HepG2 (cell line): ENCODE measurements around the gene SBK3. TPM values are rescaled to one million over a fixed set of nuclear protein-coding genes. Genes with fewer than 3 reads are reported as not detected.

Source experiments
- ATAC-seq: fragments of 200-7000 bp; cut with Tn5 transposase; 3 replicates; pipeline ENCODE4 v1.9.1; 2020; ENCODE audit warnings: mild to moderate bottlenecking, moderate library complexity
- BruUV-seq: library from RNA; stranded (reverse); fragments of 400-500 nt; replicated peaks from 2 replicates; lab custom pipeline; 2021; lab: Mats Ljungman, UMichigan
- CTCF ChIA-PET: fragments of 300-600 bp; formaldehyde crosslinking; extraction: SDS; loops from one replicate; lab custom pipeline; 2021; ENCODE audit warnings: low total read pairs, inconsistent platforms, low intra/inter-chr PET ratio; lab: Yijun Ruan, JAX
- POLR2A ChIA-PET: fragments of 350-600 bp; sonication (Branson Sonifier 250); formaldehyde crosslinking; loops from one replicate; lab custom pipeline; 2020; ENCODE audit warnings: antibody characterized with exemption, inconsistent platforms; lab: Yijun Ruan, JAX
- DNase-seq: peaks from one replicate; pipeline ENCODE4 v3.0.0-alpha.2; 2015; ENCODE audit warnings: low spot score
- FAIRE-seq: peaks from 3 replicates; lab custom pipeline; 2011; peaks lifted over from hg19 to GRCh38; lab: Jason Lieb, UNC
- H2AFZ ChIP-seq: one replicate; pipeline ENCODE4 v1.6.1; 2011; ENCODE audit warnings: low read length, inconsistent platforms
- H3K27ac ChIP-seq: fragments of 300-600 bp; 3 replicates; pipeline ENCODE4 v1.8.0; 2011; ENCODE audit warnings: mixed run types, mild to moderate bottlenecking, mixed read lengths, low read length, inconsistent platforms; ENCODE audit not compliant: insufficient read depth; ENCODE audit errors: extremely low read length
- H3K27me3 ChIP-seq, 2 experiments: fragments of 200-600 bp in 1 of 2; 2 replicates in 1 of 2; 3 replicates in 1 of 2; pipeline versions ENCODE4 v1.6.0 to v1.8.0; 2011; ENCODE audit warnings: low read length in 2 of 2, mild to moderate bottlenecking in 2 of 2, moderate library complexity in 2 of 2, inconsistent platforms in 1 of 2; ENCODE audit not compliant: insufficient read depth in 2 of 2, control insufficient read depth in 1 of 2
- H3K36me3 ChIP-seq, 2 experiments: fragments of 200-600 bp in 1 of 2; replicated peaks in 1 of 2; 2 replicates in 1 of 2; 3 replicates in 1 of 2; pipeline versions ENCODE4 v1.5.1 to v1.8.0; 2011; ENCODE audit warnings: low read length in 2 of 2, inconsistent platforms in 1 of 2; ENCODE audit not compliant: insufficient read depth in 2 of 2, control insufficient read depth in 1 of 2
- H3K4me1 ChIP-seq: 2 replicates; pipeline ENCODE4 v1.5.1; 2012; ENCODE audit warnings: low read length, inconsistent platforms; ENCODE audit not compliant: insufficient read depth
- H3K4me2 ChIP-seq: 2 replicates; pipeline ENCODE4 v1.6.0; 2011; ENCODE audit warnings: low read depth, low read length, inconsistent platforms
- H3K4me3 ChIP-seq, 3 experiments: fragments of 200-600 bp in 1 of 3; sonication (generic), shearing (Covaris generic) in 1 of 3; replicated peaks in 1 of 3; 2 replicates each; pipeline ENCODE4 v1.5.1; 2011 to 2016; ENCODE audit warnings: low read length in 3 of 3, inconsistent platforms in 2 of 3, low read depth in 2 of 3, mild to moderate bottlenecking in 2 of 3, control low read depth in 1 of 3, mixed read lengths in 1 of 3; ENCODE audit not compliant: insufficient read depth in 1 of 3
- H3K79me2 ChIP-seq: one replicate; pipeline ENCODE4 v1.6.1; 2011; ENCODE audit warnings: low read length, inconsistent platforms; ENCODE audit not compliant: insufficient read depth
- H3K9ac ChIP-seq: 2 replicates; pipeline ENCODE4 v1.6.0; 2011; ENCODE audit warnings: mild to moderate bottlenecking, low read depth, low read length, inconsistent platforms; ENCODE audit not compliant: insufficient read depth
- H3K9me3 ChIP-seq: 2 replicates; pipeline ENCODE4 v1.5.1; 2012; ENCODE audit warnings: mild to moderate bottlenecking, low read length
- H4K20me1 ChIP-seq: 2 replicates; pipeline ENCODE4 v1.6.0; 2011; ENCODE audit warnings: inconsistent platforms, mild to moderate bottlenecking, low read length, moderate library complexity; ENCODE audit not compliant: insufficient read depth
- CBX5 ChIP-seq: sonication (generic); formaldehyde crosslinking; IDR thresholded peaks from 2 replicates; pipeline ENCODE4 v1.4.0; 2020; ENCODE audit warnings: missing genetic modification reagents, borderline replicate concordance
- IKZF4 ChIP-seq: sonication (generic); formaldehyde crosslinking; IDR thresholded peaks from 2 replicates; pipeline ENCODE4 v1.5.1; 2020; ENCODE audit warnings: borderline replicate concordance, mild to moderate bottlenecking, low read depth, missing genetic modification reagents; ENCODE audit errors: not compliant biosample characterization
- MLX ChIP-seq: IDR thresholded peaks from 2 replicates; pipeline ENCODE4 v1.6.1; 2016
- NFRKB ChIP-seq: fragments of 450-650 bp; IDR thresholded peaks from 2 replicates; pipeline ENCODE4 v1.6.1; 2017
- NKX3-1 ChIP-seq: sonication (generic); formaldehyde crosslinking; IDR thresholded peaks from 2 replicates; pipeline ENCODE4 v1.5.0; 2020; ENCODE audit warnings: missing genetic modification reagents
- PITX1 ChIP-seq: sonication (generic); formaldehyde crosslinking; IDR thresholded peaks from 2 replicates; pipeline ENCODE4 v1.5.1; 2020; ENCODE audit warnings: mild to moderate bottlenecking, missing genetic modification reagents
- POGK ChIP-seq: sonication (generic); formaldehyde crosslinking; conservative IDR thresholded peaks from 2 replicates; pipeline ENCODE4 v1.8.0; 2022; ENCODE audit warnings: mild to moderate bottlenecking, moderate library complexity, missing genetic modification reagents
- ZFP41 ChIP-seq: sonication (generic); formaldehyde crosslinking; IDR thresholded peaks from 2 replicates; pipeline ENCODE4 v1.4.0; 2020; ENCODE audit warnings: mild to moderate bottlenecking, missing genetic modification reagents, borderline replicate concordance
- ZNF280B ChIP-seq: sonication (generic); formaldehyde crosslinking; IDR thresholded peaks from 2 replicates; pipeline ENCODE4 v1.5.0; 2020; ENCODE audit warnings: missing genetic modification reagents, mild to moderate bottlenecking, borderline replicate concordance
- ZNF282 ChIP-seq: fragments of 450-650 bp; IDR thresholded peaks from 2 replicates; pipeline ENCODE4 v1.6.1; 2018; ENCODE audit not compliant: partially characterized antibody
- ZNF337 ChIP-seq: sonication (generic); formaldehyde crosslinking; IDR thresholded peaks from 2 replicates; pipeline ENCODE4 v1.5.1; 2020; ENCODE audit warnings: missing genetic modification reagents, low read depth, mild to moderate bottlenecking, borderline replicate concordance
- whole genome bisulfite sequencing: methylation state at CpG from one replicate; pipeline ENCODE4 v1.1.6; 2017; ENCODE audit warnings: low lambda C conversion rate; 5-methylcytosine and 5-hydroxymethylcytosine counted together
- in situ Hi-C: cut with HindIII; loops from 2 replicates; pipeline ENCODE4 v1.10.0; 2017; ENCODE audit warnings: low pct_unique_long_range_greater_than_20kb; ENCODE audit not compliant: extremely low pct_ligation_motif_present
- intact Hi-C: fragments of 100-400 bp; cut with micrococcal nuclease; formaldehyde crosslinking; loops from one replicate; pipeline ENCODE4 v1.10.0; 2022; ENCODE audit not compliant: unreplicated experiment
- polyA plus RNA-seq, 8 experiments: library from polyadenylated mRNA; depleted of rRNA in 3 of 8; stranded (reverse) in 7 of 8; unstranded in 1 of 8; fragments of >200 nt; fragmentation: Illumina TruSeq in 4 of 8; extraction: Trizol in 4 of 8; gene quantifications; 2 replicates each; pipeline versions ENCODE4 v1.2.1 to v1.2.3, GENCODE V29; 2011 to 2016; ENCODE audit warnings: low read depth in 4 of 8, missing spikeins in 1 of 8, mixed read lengths in 1 of 8; ENCODE audit not compliant: insufficient read depth in 1 of 8
- total RNA-seq, 5 experiments: library from RNA; depleted of rRNA; stranded (reverse); fragments of >200 nt; fragmentation: Illumina TruSeq; extraction: Trizol; gene quantifications; 2 replicates each; pipeline ENCODE4 v1.2.3, GENCODE V29; 2016; ENCODE audit warnings: low read depth in 1 of 5

SBK3 gene
- total and polyA plus RNA-seq, 2 of the 13 experiments (the other 11 are each of a cell fraction or from before 2014, with no cell fraction given), result 0.66 to 0.77 TPM

GRCh38 chr19:55503157-55503501, 42.2 kb downstream of the SBK3 start:
- no peaks in the 10 kb centered on the region for H3K79me2 ChIP-seq
- no peaks in the 10 kb centered on the region for H3K36me3 ChIP-seq
- ATAC-seq, result no peak
- no peak overlapping the region for H3K4me3 ChIP-seq
- peaks cover 3 to 46% of the 10 kb centered on the region in 2 experiments for H3K27me3 ChIP-seq
- ChIA-PET CTCF (interaction anchor here (0.8 to 2.0 kb wide), 3 partner anchors 35 to 362 kb away, joined by 3 to 24 read pairs (median 10); no protein-coding TSS in a partner anchor), POLR2A (interaction anchor here (1.1 to 1.9 kb wide), 5 partner anchors 9 to 275 kb away, joined by 3 to 10 read pairs (median 5); partner anchors contain the start of genes FIZ1, TMEM86B, ZNF524 and ZNF628)
- no peak for DNase-seq
- H3K4me1 ChIP-seq, result peaks cover 13% of the 10 kb centered on the region
- no peak overlapping the region for H3K27ac ChIP-seq
- intact Hi-C loops (no loop called here), in situ Hi-C loops (no loop called here)
- no peak for FAIRE-seq
- no peak overlapping the region for H3K4me2 ChIP-seq
- no peaks in the 10 kb centered on the region for H4K20me1 ChIP-seq
- TF ChIP-seq ZNF282 (no peak), NKX3-1 (no peak), POGK (no peak), PITX1 (CRISPR knock-in tag) (no peak), MLX (CRISPR knock-in tag) (no peak), ZNF280B (no peak), CBX5 (CRISPR knock-in tag) (no peak), IKZF4 (CRISPR knock-in tag) (no peak), ZFP41 (no peak), ZNF337 (CRISPR knock-in tag) (no peak), NFRKB (no peak)
- BruUV-seq, result no TSS peak
- H3K9ac ChIP-seq, result no peak overlapping the region
- H2AFZ ChIP-seq, result no peak overlapping the region
- 60% methylated on average over 17 of the region's 17 CpGs for WGBS
- H3K9me3 ChIP-seq, result no peaks in the 10 kb centered on the region
